ENCODE results near the gene ZPLD1. TPM values are rescaled to one million over a fixed set of nuclear protein-coding genes. Genes with fewer than 3 reads are reported as not detected.

ZPLD1 gene
- total and polyA plus RNA-seq, 12 donors: 0.04 TPM; not detected in 11

- H3K9me3 ChIP-seq: no peaks in the 10 kb centered on the region
- no peaks in the 10 kb centered on the region for H3K27me3 ChIP-seq
- DNase-seq (no peak), ATAC-seq (no peak)
- intact Hi-C loops (cut with DNase I): no loop called here
- H3K36me3 ChIP-seq: no peaks in the 10 kb centered on the region
- WGBS, 2 donors: 93 to 96% methylated on average over 2 of the region's 2 CpGs
- no peak overlapping the region for H3K27ac ChIP-seq
- no peaks in the 10 kb centered on the region for H3K4me1 ChIP-seq
- H3K4me3 ChIP-seq: no peak overlapping the region
- no peak for TF ChIP-seq CTCF (IDR thresholded peaks at IDR 0.05)
These were observed 29.4 kb downstream of the ZPLD1 start for GRCh38 chr3:102464261-102464660.

GRCh38 chr3:102466001-102466400, 31.2 kb downstream of the ZPLD1 start:
- ATAC-seq (no peak), DNase-seq (no peak)
- H3K9me3 ChIP-seq: no peaks in the 10 kb centered on the region
- 25 to 35% methylated on average over 1 of the region's 1 CpG for WGBS, 2 donors
- intact Hi-C loops (cut with DNase I): no loop called here
- no peak overlapping the region for H3K27ac ChIP-seq
- H3K27me3 ChIP-seq: no peaks in the 10 kb centered on the region
- TF ChIP-seq CTCF (IDR thresholded peaks at IDR 0.05): no peak
- H3K4me3 ChIP-seq: no peak overlapping the region
- no peaks in the 10 kb centered on the region for H3K4me1 ChIP-seq
- no peaks in the 10 kb centered on the region for H3K36me3 ChIP-seq

GRCh38 chr3:102470066-102470465, 35.3 kb downstream of the ZPLD1 start:
- no peak for TF ChIP-seq CTCF (IDR thresholded peaks at IDR 0.05)
- H3K36me3 ChIP-seq: no peaks in the 10 kb centered on the region
- no peaks in the 10 kb centered on the region for H3K27me3 ChIP-seq
- H3K9me3 ChIP-seq: no peaks in the 10 kb centered on the region
- no peaks in the 10 kb centered on the region for H3K4me1 ChIP-seq
- 87 to 88% methylated on average over 6 of the region's 6 CpGs for whole genome bisulfite sequencing, 2 donors
- intact Hi-C loops (cut with DNase I): no loop called here
- H3K4me3 ChIP-seq: no peak overlapping the region
- no peak overlapping the region for H3K27ac ChIP-seq
- ATAC-seq (no peak), DNase-seq (no peak)

GRCh38 chr3:102471001-102471400, 36.2 kb downstream of the ZPLD1 start:
- Histone ChIP-seq H3K9me3 (no peaks in the 10 kb centered on the region), H3K27ac (no peak overlapping the region), H3K4me3 (no peak overlapping the region), H3K4me1 (no peaks in the 10 kb centered on the region), H3K27me3 (no peaks in the 10 kb centered on the region), H3K36me3 (no peaks in the 10 kb centered on the region)
- ATAC-seq (no peak), DNase-seq (no peak)
- WGBS, 2 donors: 79 to 83% methylated on average over 10 of the region's 10 CpGs
- TF ChIP-seq CTCF (IDR thresholded peaks at IDR 0.05): no peak
- intact Hi-C loops (cut with DNase I): no loop called here

GRCh38 chr3:102471491-102471890, 36.7 kb downstream of the ZPLD1 start:
- DNase-seq: no peak
- Histone ChIP-seq H3K4me1 (no peaks in the 10 kb centered on the region), H3K4me3 (no peak overlapping the region), H3K27me3 (no peaks in the 10 kb centered on the region), H3K27ac (no peak overlapping the region), H3K9me3 (no peaks in the 10 kb centered on the region), H3K36me3 (no peaks in the 10 kb centered on the region)
- WGBS, 2 donors: 96 to 97% methylated on average over 2 of the region's 2 CpGs
- no peak for ATAC-seq
- intact Hi-C loops (cut with DNase I): no loop called here
- no peak for TF ChIP-seq CTCF (IDR thresholded peaks at IDR 0.05)

Measured in heart right ventricle (tissue), 16 donors.